Measurements from ENCODE around the gene VANGL1. TPM values are rescaled to one million over a fixed set of nuclear protein-coding genes. Genes with fewer than 3 reads are reported as not detected.
A peak's percentile ranks its signal among the peaks of the same experiment; 100 is the strongest.

VANGL1 gene
- total RNA-seq, 2 donors from 2014 or later = 12.3 to 16.2 TPM

GRCh38 chr1:115669002-115669673 is 27.4 kb downstream of the VANGL1 start:
- no peak for DNase-seq (ENCODE audit: low spot score)
- Histone ChIP-seq H3K36me3 (peaks cover 0 to 1% of the 10 kb centered on the region in 2 donors), H3K27ac (no peak overlapping the region), H3K9me3 (no peaks in the 10 kb centered on the region), H3K4me3 (no peak overlapping the region), H3K27me3 (replicated peaks; ENCODE audit: insufficient read depth) (no peaks in the 10 kb centered on the region), H3K4me1 (replicated peaks) (peaks cover 6% of the 10 kb centered on the region)
- 90% methylated on average over 5 of the region's 5 CpGs for WGBS
- no peak for TF ChIP-seq POLR2A (IDR thresholded peaks at IDR 0.05)
- TF ChIP-seq POLR2AphosphoS5 (IDR thresholded peaks at IDR 0.05) = no peak
- TF ChIP-seq, protein P1, sequence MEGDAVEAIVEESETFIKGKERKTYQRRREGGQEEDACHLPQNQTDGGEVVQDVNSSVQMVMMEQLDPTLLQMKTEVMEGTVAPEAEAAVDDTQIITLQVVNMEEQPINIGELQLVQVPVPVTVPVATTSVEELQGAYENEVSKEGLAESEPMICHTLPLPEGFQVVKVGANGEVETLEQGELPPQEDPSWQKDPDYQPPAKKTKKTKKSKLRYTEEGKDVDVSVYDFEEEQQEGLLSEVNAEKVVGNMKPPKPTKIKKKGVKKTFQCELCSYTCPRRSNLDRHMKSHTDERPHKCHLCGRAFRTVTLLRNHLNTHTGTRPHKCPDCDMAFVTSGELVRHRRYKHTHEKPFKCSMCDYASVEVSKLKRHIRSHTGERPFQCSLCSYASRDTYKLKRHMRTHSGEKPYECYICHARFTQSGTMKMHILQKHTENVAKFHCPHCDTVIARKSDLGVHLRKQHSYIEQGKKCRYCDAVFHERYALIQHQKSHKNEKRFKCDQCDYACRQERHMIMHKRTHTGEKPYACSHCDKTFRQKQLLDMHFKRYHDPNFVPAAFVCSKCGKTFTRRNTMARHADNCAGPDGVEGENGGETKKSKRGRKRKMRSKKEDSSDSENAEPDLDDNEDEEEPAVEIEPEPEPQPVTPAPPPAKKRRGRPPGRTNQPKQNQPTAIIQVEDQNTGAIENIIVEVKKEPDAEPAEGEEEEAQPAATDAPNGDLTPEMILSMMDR (IDR thresholded peaks at IDR 0.05) = peak in 1 of 4 experiments; percentile 21
- intact Hi-C loops (cut with DNase I) = no loop called here

GRCh38 chr1:115669886-115670285 is 28.1 kb downstream of the VANGL1 start:
- intact Hi-C loops (cut with DNase I) = no loop called here
- Histone ChIP-seq H3K4me3 (no peak overlapping the region), H3K4me1 (replicated peaks) (peaks cover 6% of the 10 kb centered on the region), H3K9me3 (no peaks in the 10 kb centered on the region), H3K36me3 (no peaks in the 10 kb centered on the region), H3K27ac (no peak overlapping the region), H3K27me3 (replicated peaks; ENCODE audit: insufficient read depth) (no peaks in the 10 kb centered on the region)
- TF ChIP-seq, protein P1 (IDR thresholded peaks at IDR 0.05) = no peak
- no peak for TF ChIP-seq POLR2A (IDR thresholded peaks at IDR 0.05)
- TF ChIP-seq POLR2AphosphoS5 (IDR thresholded peaks at IDR 0.05) = no peak
- WGBS = 86% methylated on average over 1 of the region's 1 CpG
- no peak for DNase-seq (ENCODE audit: low spot score)

- 45% methylated on average over 14 of the region's 14 CpGs for WGBS
- no peaks in the 10 kb centered on the region for H3K36me3 ChIP-seq
- no peaks in the 10 kb centered on the region for H3K9me3 ChIP-seq
- H3K27ac ChIP-seq = no peak overlapping the region
- DNase-seq (ENCODE audit: low spot score) = peak; percentile 38
- no peak overlapping the region for H3K4me3 ChIP-seq
- H3K4me1 ChIP-seq (replicated peaks) = peaks cover 6% of the 10 kb centered on the region
- TF ChIP-seq, protein P1 (IDR thresholded peaks at IDR 0.05) = no peak
- TF ChIP-seq POLR2A (IDR thresholded peaks at IDR 0.05) (no peak), POLR2AphosphoS5 (IDR thresholded peaks at IDR 0.05) (no peak)
- no peaks in the 10 kb centered on the region for H3K27me3 ChIP-seq (replicated peaks; ENCODE audit: insufficient read depth)
- intact Hi-C loops (cut with DNase I) = no loop called here
These were observed 28.9 kb downstream of the VANGL1 start for GRCh38 chr1:115670476-115671175.

- TF ChIP-seq, protein P1 (IDR thresholded peaks at IDR 0.05) = no peak
- TF ChIP-seq POLR2AphosphoS5 (IDR thresholded peaks at IDR 0.05) (no peak), POLR2A (IDR thresholded peaks at IDR 0.05) (no peak)
- intact Hi-C loops (cut with DNase I) = no loop called here
- H3K27ac ChIP-seq = no peak overlapping the region
- H3K9me3 ChIP-seq = no peaks in the 10 kb centered on the region
- H3K36me3 ChIP-seq = no peaks in the 10 kb centered on the region
- WGBS = 57% methylated on average over 19 of the region's 19 CpGs
- no peak overlapping the region for H3K4me3 ChIP-seq
- H3K4me1 ChIP-seq (replicated peaks) = peaks cover 6% of the 10 kb centered on the region
- no peak for DNase-seq (ENCODE audit: low spot score)
- H3K27me3 ChIP-seq (replicated peaks; ENCODE audit: insufficient read depth) = no peaks in the 10 kb centered on the region
These were observed 29.6 kb downstream of the VANGL1 start for GRCh38 chr1:115671176-115671934.

All from prostate gland (tissue), 2 donors.